CD4-positive, alpha-beta memory T cell (primary cell): ENCODE results near the gene PCNX4. TPM values are rescaled to one million over a fixed set of nuclear protein-coding genes. Genes with fewer than 3 reads are reported as not detected.

ENCODE experiments used
- CTCF ChIA-PET: fragments of 350-600 bp; sonication (Branson Sonifier 250); formaldehyde crosslinking; loops from one replicate; lab custom pipeline; 2021; ENCODE audit warnings: inconsistent platforms; ENCODE audit not compliant: partially characterized antibody; lab: Charles Lee
- POLR2A ChIA-PET: fragments of 350-600 bp; sonication (Branson Sonifier 250); formaldehyde crosslinking; loops from one replicate; lab custom pipeline; 2021; ENCODE audit not compliant: partially characterized antibody; lab: Charles Lee
- DNase-seq, 5 donors: peaks; one replicate each; pipeline versions ENCODE4 v3.0.0 to v3.0.0-alpha.2; 2020 to 2022; ENCODE audit warnings: mixed read lengths in 1 of 5
- H3K27ac ChIP-seq: one replicate; pipeline ENCODE4 v1.7.0; 2013; ENCODE audit warnings: low read depth, low read length
- H3K27me3 ChIP-seq: 2 replicates; pipeline ENCODE4 v1.7.0; 2013; ENCODE audit warnings: mild to moderate bottlenecking, low read length, moderate library complexity; ENCODE audit not compliant: insufficient read depth
- H3K36me3 ChIP-seq: 2 replicates; pipeline ENCODE4 v1.7.0; 2013; ENCODE audit warnings: mild to moderate bottlenecking, low read length, moderate library complexity; ENCODE audit not compliant: insufficient read depth
- H3K4me1 ChIP-seq: 2 replicates; pipeline ENCODE4 v1.7.0; 2013; ENCODE audit warnings: mild to moderate bottlenecking, low read length, moderate library complexity; ENCODE audit not compliant: insufficient read depth
- H3K4me3 ChIP-seq, 2 donors: one replicate each; pipeline ENCODE4 v1.7.0; 2013; ENCODE audit warnings: low read length in 2 of 2, mild to moderate bottlenecking in 1 of 2
- H3K9me3 ChIP-seq, 2 donors: one replicate each; pipeline ENCODE4 v1.7.0; 2013; ENCODE audit warnings: low read length in 2 of 2, control low read depth in 1 of 2; ENCODE audit not compliant: control insufficient read depth in 1 of 2
- H3K27ac Mint-ChIP-seq, 7 donors: one replicate each; pipeline ENCODE4 v1.8.0; 2020 to 2021; ENCODE audit warnings: mixed read lengths in 7 of 7, mild to moderate bottlenecking in 6 of 7, inconsistent platforms in 3 of 7, moderate library complexity in 3 of 7
- H3K27me3 Mint-ChIP-seq, 2 donors: one replicate each; pipeline ENCODE4 v1.8.0; 2020 to 2021; ENCODE audit warnings: mixed read lengths in 2 of 2
- H3K36me3 Mint-ChIP-seq, 2 donors: one replicate each; pipeline ENCODE4 v1.8.0; 2020 to 2021; ENCODE audit warnings: mixed read lengths in 2 of 2, inconsistent platforms in 1 of 2, mild to moderate bottlenecking in 1 of 2
- H3K4me1 Mint-ChIP-seq, 4 donors: one replicate each; pipeline ENCODE4 v1.8.0; 2020 to 2021; ENCODE audit warnings: mixed read lengths in 4 of 4, mild to moderate bottlenecking in 1 of 4
- H3K4me3 Mint-ChIP-seq, 8 donors: one replicate each; pipeline ENCODE4 v1.8.0; 2020 to 2021; ENCODE audit warnings: mixed read lengths in 8 of 8, mild to moderate bottlenecking in 7 of 8, moderate library complexity in 6 of 8, inconsistent platforms in 3 of 8
- H3K9me3 Mint-ChIP-seq, 8 donors: one replicate each; pipeline ENCODE4 v1.8.0; 2020 to 2021; ENCODE audit warnings: mixed read lengths in 8 of 8, mild to moderate bottlenecking in 5 of 8, inconsistent platforms in 3 of 8, moderate library complexity in 1 of 8
- intact Hi-C: fragments of 100-400 bp; cut with micrococcal nuclease; formaldehyde crosslinking; loops from one replicate; pipeline ENCODE4 v1.15.1; 2023
- polyA plus RNA-seq, 2 donors: library from polyadenylated mRNA; unstranded; fragments of 300-500 nt; fragmentation: Illumina TruSeq; gene quantifications; one replicate each; pipeline ENCODE4 v1.2.3, GENCODE V29; 2021
- total RNA-seq, 2 experiments: library from RNA; stranded (reverse); gene quantifications; one replicate each; pipeline ENCODE4 v1.2.3, GENCODE V29; 2021

The PCNX4 gene
- total and polyA plus RNA-seq, 4 experiments from 2014 or later: 13.5 to 53.0 (median 30.3) TPM

DNA sequence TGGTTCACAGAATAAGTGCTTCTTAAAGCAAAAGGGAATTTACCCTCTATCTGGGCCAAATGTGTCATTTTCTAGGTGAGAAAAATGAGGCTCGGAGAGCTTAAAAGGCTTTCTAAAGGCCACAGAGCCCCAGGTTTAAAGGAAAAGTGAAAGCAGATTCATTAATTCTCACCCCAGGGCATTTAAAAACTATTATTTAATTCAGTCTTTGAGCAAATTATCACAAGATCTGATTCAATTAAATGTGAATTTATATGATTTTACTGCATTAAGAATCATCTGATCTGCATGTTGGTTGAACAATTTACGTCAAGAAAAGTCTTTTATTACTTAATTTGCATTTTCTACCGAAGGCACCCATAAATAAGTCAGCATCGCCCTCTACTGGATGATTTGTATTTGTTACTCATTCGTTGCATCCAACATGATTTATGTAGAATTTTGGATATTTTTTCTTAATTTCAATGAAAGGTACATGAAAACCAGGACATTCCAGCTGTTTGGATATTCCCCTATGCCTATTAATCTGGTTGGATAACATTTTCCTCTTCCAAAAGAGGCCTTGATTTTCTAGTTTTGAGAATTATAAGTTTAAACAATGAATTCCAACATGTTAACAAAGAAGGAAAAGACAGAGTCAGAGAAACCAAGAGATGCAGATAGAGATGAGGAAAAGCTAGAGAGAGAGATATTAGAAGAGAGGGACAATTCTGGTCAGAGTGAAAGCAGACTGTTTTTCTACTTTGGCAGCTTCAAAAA lies 92.6 kb downstream of the PCNX4 start:
- peak; percentile 59 to 78 (median 74) for DNase-seq
- H3K27me3 Mint-ChIP-seq: no peaks in the 10 kb centered on the region
- H3K27ac ChIP-seq: peak overlapping the region; percentile 58
- no peaks in the 10 kb centered on the region for H3K36me3 ChIP-seq
- peak overlapping the region; percentile 84 to 96 (median 88) for H3K27ac Mint-ChIP-seq
- no peaks in the 10 kb centered on the region for H3K27me3 ChIP-seq
- H3K4me3 ChIP-seq: peak overlapping the region; percentile 21 to 42
- ChIA-PET POLR2A (interaction anchor here (0.9 to 4.9 kb wide), 4 partner anchors 20 to 219 kb away, joined by 3 to 40 read pairs (median 20); partner anchors contain the start of genes DHRS7 and PPM1A), CTCF (interaction anchor here (0.7 to 12.7 kb wide), 31 partner anchors 9 to 1059 kb away, joined by 3 to 320 read pairs (median 5); partner anchors contain the start of genes DHRS7, L3HYPDH, PCNX4 and PPM1A)
- peaks cover 7 to 13% (median 8%) of the 10 kb centered on the region in 4 donors for H3K4me1 Mint-ChIP-seq
- no peaks in the 10 kb centered on the region for H3K9me3 ChIP-seq
- H3K4me3 Mint-ChIP-seq: peak overlapping the region; percentile 72 to 86 (median 84)
- intact Hi-C loops: loop anchor here (1.0 to 10.0 kb wide), 11 partner anchors 19 to 1057 kb away; partner anchors contain the start of genes CCDC175, DHRS7, JKAMP and L3HYPDH
- H3K4me1 ChIP-seq: peaks cover 8% of the 10 kb centered on the region
- peaks cover 0 to 4% of the 10 kb centered on the region in 2 donors for H3K36me3 Mint-ChIP-seq
- peaks cover 0 to 15% (median 4%) of the 10 kb centered on the region in 8 donors for H3K9me3 Mint-ChIP-seq

DNA sequence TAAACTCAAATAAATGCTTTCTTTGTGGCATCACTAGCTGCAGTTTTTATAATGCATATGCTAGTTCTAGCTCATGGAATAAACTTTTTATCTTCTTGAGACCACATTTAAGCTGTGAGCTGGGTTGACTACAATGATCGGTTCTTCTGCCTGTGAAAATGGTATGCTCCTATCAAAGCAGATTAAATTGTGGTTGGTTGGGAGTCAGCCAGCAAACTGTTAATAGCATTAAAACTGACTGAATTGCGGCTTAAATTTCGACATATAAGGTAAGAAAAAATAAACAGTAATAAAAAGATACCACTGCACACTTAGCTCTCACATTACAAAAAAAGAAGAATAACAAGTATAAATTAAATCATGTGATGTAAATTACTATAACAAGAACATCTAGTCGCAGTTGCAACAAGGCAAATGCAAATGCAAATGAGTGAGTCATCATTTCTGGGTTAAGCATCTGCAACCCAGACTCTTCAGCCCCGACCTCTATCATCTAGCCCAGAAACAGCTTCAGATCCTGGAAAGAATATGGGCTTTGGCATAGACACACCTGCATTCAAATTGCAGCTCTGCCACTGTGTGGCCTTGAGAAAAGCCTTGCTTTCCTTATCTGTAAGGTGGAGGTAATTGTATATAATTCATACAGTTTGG lies 93.3 kb downstream of the PCNX4 start:
- CTCF ChIA-PET: interaction anchor here (0.7 to 12.7 kb wide), 23 partner anchors 11 to 1060 kb away, joined by 3 to 320 read pairs (median 6); partner anchors contain the start of genes DHRS7 and PPM1A
- H3K4me1 Mint-ChIP-seq: peaks cover 7 to 13% (median 8%) of the 10 kb centered on the region in 4 donors
- intact Hi-C loops: loop anchor here (1.0 to 10.0 kb wide), 11 partner anchors 20 to 1058 kb away; partner anchors contain the start of genes CCDC175, DHRS7, JKAMP and L3HYPDH
- H3K4me3 ChIP-seq: no peak overlapping the region
- no peaks in the 10 kb centered on the region for H3K27me3 Mint-ChIP-seq
- DNase-seq: no peak
- peaks cover 0 to 4% of the 10 kb centered on the region in 2 donors for H3K36me3 Mint-ChIP-seq
- H3K9me3 ChIP-seq: no peaks in the 10 kb centered on the region
- peaks cover 8% of the 10 kb centered on the region for H3K4me1 ChIP-seq
- peak overlapping the region in 1 of 7 donors; percentile 84 for H3K27ac Mint-ChIP-seq
- peaks cover 0 to 10% (median 2%) of the 10 kb centered on the region in 8 donors for H3K9me3 Mint-ChIP-seq
- no peaks in the 10 kb centered on the region for H3K36me3 ChIP-seq
- POLR2A ChIA-PET: interaction anchor here (2.8 to 4.9 kb wide), 3 partner anchors 20 to 220 kb away, joined by 17 to 40 read pairs (median 24); partner anchors contain the start of genes DHRS7 and PPM1A
- no peak overlapping the region for H3K27ac ChIP-seq
- H3K27me3 ChIP-seq: no peaks in the 10 kb centered on the region
- H3K4me3 Mint-ChIP-seq: no peak overlapping the region

GRCh38 chr14:60188115-60188514 lies 96.4 kb downstream of the PCNX4 start:
- ChIA-PET CTCF (interaction anchor here (1.5 to 12.7 kb wide), 6 partner anchors 16 to 224 kb away, joined by 3 to 320 read pairs (median 56); partner anchors contain the start of genes DHRS7 and PPM1A), POLR2A (no interaction called here)
- Histone ChIP-seq H3K27me3 (no peaks in the 10 kb centered on the region), H3K4me3 (no peak overlapping the region), H3K36me3 (no peaks in the 10 kb centered on the region), H3K4me1 (peaks cover 8% of the 10 kb centered on the region), H3K9me3 (no peaks in the 10 kb centered on the region), H3K27ac (no peak overlapping the region)
- Mint-ChIP-seq H3K4me3 (no peak overlapping the region), H3K9me3 (no peaks in the 10 kb centered on the region), H3K4me1 (peaks cover 7 to 13% (median 8%) of the 10 kb centered on the region in 4 donors), H3K36me3 (no peaks in the 10 kb centered on the region), H3K27ac (no peak overlapping the region), H3K27me3 (no peaks in the 10 kb centered on the region)
- DNase-seq: no peak
- intact Hi-C loops: loop anchor here (10.0 kb wide), 1 partner anchor 367 kb away; no protein-coding TSS in a partner anchor

- intact Hi-C loops: loop anchor here (10.0 kb wide), 1 partner anchor 366 kb away; no protein-coding TSS in a partner anchor
- peaks cover 3 to 8% (median 5%) of the 10 kb centered on the region in 4 donors for H3K4me1 Mint-ChIP-seq
Measured at GRCh38 chr14:60188696-60189095, 97.0 kb downstream of the PCNX4 start.

GRCh38 chr14:60189923-60190840 lies 98.5 kb downstream of the PCNX4 start:
- Mint-ChIP-seq H3K36me3 (no peaks in the 10 kb centered on the region), H3K9me3 (no peaks in the 10 kb centered on the region), H3K27ac (peak overlapping the region in 1 of 7 donors; percentile 14), H3K27me3 (no peaks in the 10 kb centered on the region), H3K4me1 (no peaks in the 10 kb centered on the region), H3K4me3 (no peak overlapping the region)
- Histone ChIP-seq H3K27ac (no peak overlapping the region), H3K36me3 (no peaks in the 10 kb centered on the region), H3K9me3 (no peaks in the 10 kb centered on the region), H3K27me3 (no peaks in the 10 kb centered on the region), H3K4me3 (no peak overlapping the region), H3K4me1 (no peaks in the 10 kb centered on the region)
- POLR2A ChIA-PET: no interaction called here
- no peak for DNase-seq
- intact Hi-C loops: loop anchor here (10.0 kb wide), 1 partner anchor 365 kb away; no protein-coding TSS in a partner anchor
- CTCF ChIA-PET: interaction anchor here (1.5 to 12.7 kb wide), 2 partner anchors 141 to 226 kb away, joined by 5 to 320 read pairs; no protein-coding TSS in a partner anchor

More at GRCh38 chr14:60188696-60189095, 97.0 kb downstream of the PCNX4 start:
- H3K27me3 Mint-ChIP-seq: no peaks in the 10 kb centered on the region
- Histone ChIP-seq H3K27ac (no peak overlapping the region), H3K4me1 (peaks cover 4% of the 10 kb centered on the region), H3K9me3 (no peaks in the 10 kb centered on the region), H3K4me3 (no peak overlapping the region), H3K36me3 (no peaks in the 10 kb centered on the region), H3K27me3 (no peaks in the 10 kb centered on the region)
- no peaks in the 10 kb centered on the region for H3K36me3 Mint-ChIP-seq
- no peak overlapping the region for H3K27ac Mint-ChIP-seq
- ChIA-PET POLR2A (no interaction called here), CTCF (interaction anchor here (2.1 to 12.7 kb wide), 2 partner anchors 60 to 224 kb away, joined by 6 to 320 read pairs; partner anchors contain the start of gene PPM1A)
- no peak overlapping the region for H3K4me3 Mint-ChIP-seq
- H3K9me3 Mint-ChIP-seq: no peaks in the 10 kb centered on the region
- no peak for DNase-seq
